ENCODE measurements around the gene ARSI. TPM values are rescaled to one million over a fixed set of nuclear protein-coding genes. Genes with fewer than 3 reads are reported as not detected.

ARSI gene
- total and polyA plus RNA-seq, 2 of the 13 experiments (the other 11 are each of a cell fraction or from before 2014, with no cell fraction given): 4.2 to 33.9 TPM

GRCh38 chr5:150313501-150313900 is 10.8 kb upstream of the ARSI start (continued):
- no peak for TF ChIP-seq SNAPC4 (CRISPR knock-in tag; IDR thresholded peaks at IDR 0.05)
- no peak for TF ChIP-seq GZF1 (CRISPR knock-in tag; IDR thresholded peaks at IDR 0.05)
- no peak for TF ChIP-seq ARID3A (IDR thresholded peaks at IDR 0.05; ENCODE audit: low read depth, low read length)

GRCh38 chr5:150312518-150312917 is 9.8 kb upstream of the ARSI start:
- H3K4me2 ChIP-seq (ENCODE audit: low read depth, low read length): no peak overlapping the region
- no TSS peak for BruUV-seq (replicated peaks)
- ATAC-seq (no peak), FAIRE-seq (no peak), DNase-seq (ENCODE audit: low spot score) (no peak)
- no peaks in the 10 kb centered on the region for H4K20me1 ChIP-seq (ENCODE audit: insufficient read depth, low read length)
- CTCF ChIA-PET (ENCODE audit: low intra/inter-chr PET ratio, low total read pairs): no interaction called here
- in situ Hi-C loops (cut with HindIII; ENCODE audit: extremely low pct_ligation_motif_present, low pct_unique_long_range_greater_than_20kb): no loop called here
- peaks cover 67% of the 10 kb centered on the region for H3K4me1 ChIP-seq (ENCODE audit: insufficient read depth, low read length)
- no peak overlapping the region for H3K27ac ChIP-seq (ENCODE audit: extremely low read length, insufficient read depth, low read length)
- H2AFZ ChIP-seq (ENCODE audit: low read length): no peak overlapping the region
- no peaks in the 10 kb centered on the region for H3K36me3 ChIP-seq (replicated peaks in 1 of 2; ENCODE audit: control insufficient read depth in 1 of 2, insufficient read depth in 2 of 2, low read length in 2 of 2)
- no peaks in the 10 kb centered on the region for H3K9me3 ChIP-seq (ENCODE audit: low read length)
- intact Hi-C loops (cut with micrococcal nuclease; ENCODE audit: unreplicated experiment): no loop called here
- POLR2A ChIA-PET: interaction anchor here (0.7 kb wide), 1 partner anchor 359 kb away, joined by 3 read pairs; no protein-coding TSS in a partner anchor
- no peak overlapping the region for H3K9ac ChIP-seq (ENCODE audit: insufficient read depth, low read depth, low read length)
- no peak overlapping the region for H3K4me3 ChIP-seq (replicated peaks in 1 of 3; ENCODE audit: insufficient read depth in 1 of 3, low read depth in 2 of 3, low read length in 3 of 3)
- no peaks in the 10 kb centered on the region for H3K79me2 ChIP-seq (ENCODE audit: insufficient read depth, low read length)
- 89% methylated on average over 6 of the region's 6 CpGs for WGBS (ENCODE audit: low lambda C conversion rate)
- H3K27me3 ChIP-seq (ENCODE audit: control insufficient read depth in 1 of 2, insufficient read depth in 2 of 2, low read length in 2 of 2): no peaks in the 10 kb centered on the region
- TF ChIP-seq HIC2 (CRISPR knock-in tag; IDR thresholded peaks at IDR 0.05; ENCODE audit: low read depth): no peak
- no peak for TF ChIP-seq ARHGAP35 (CRISPR knock-in tag; IDR thresholded peaks at IDR 0.05; ENCODE audit: borderline replicate concordance)
- no peak for TF ChIP-seq ZNF280D (CRISPR knock-in tag; IDR thresholded peaks at IDR 0.05)
- TF ChIP-seq ZNF768 (CRISPR knock-in tag; IDR thresholded peaks at IDR 0.05): no peak
- TF ChIP-seq POLR2AphosphoS5 (IDR thresholded peaks at IDR 0.05; ENCODE audit: low read depth, low read length): no peak
